RWPE1 (cell line): ENCODE measurements around the gene PAM16.

Experiments used
- CTCF ChIA-PET: fragments of 350-600 bp; sonication (Branson Sonifier 250); formaldehyde crosslinking; extraction: SDS; loops from one replicate; lab custom pipeline; 2021; lab: Yijun Ruan, JAX
- POLR2A ChIA-PET: fragments of 400-600 bp; formaldehyde crosslinking; extraction: SDS; loops from one replicate; lab custom pipeline; 2020; ENCODE audit warnings: antibody characterized with exemption; ENCODE audit not compliant: low non-redundant PET; lab: Yijun Ruan, JAX
- DNase-seq: peaks from one replicate; pipeline ENCODE4 v3.0.0; 2012; ENCODE audit warnings: low spot score
- H3K27ac ChIP-seq: fragments of 450-650 bp; 2 replicates; pipeline ENCODE4 v1.5.1; 2017
- TF ChIP-seq, protein P1 (sequence below): fragments of 450-650 bp; conservative IDR thresholded peaks from 2 replicates; pipeline ENCODE4 v1.5.1; 2017; ENCODE audit warnings: low read depth, mild to moderate bottlenecking

The PAM16 gene

DNA sequence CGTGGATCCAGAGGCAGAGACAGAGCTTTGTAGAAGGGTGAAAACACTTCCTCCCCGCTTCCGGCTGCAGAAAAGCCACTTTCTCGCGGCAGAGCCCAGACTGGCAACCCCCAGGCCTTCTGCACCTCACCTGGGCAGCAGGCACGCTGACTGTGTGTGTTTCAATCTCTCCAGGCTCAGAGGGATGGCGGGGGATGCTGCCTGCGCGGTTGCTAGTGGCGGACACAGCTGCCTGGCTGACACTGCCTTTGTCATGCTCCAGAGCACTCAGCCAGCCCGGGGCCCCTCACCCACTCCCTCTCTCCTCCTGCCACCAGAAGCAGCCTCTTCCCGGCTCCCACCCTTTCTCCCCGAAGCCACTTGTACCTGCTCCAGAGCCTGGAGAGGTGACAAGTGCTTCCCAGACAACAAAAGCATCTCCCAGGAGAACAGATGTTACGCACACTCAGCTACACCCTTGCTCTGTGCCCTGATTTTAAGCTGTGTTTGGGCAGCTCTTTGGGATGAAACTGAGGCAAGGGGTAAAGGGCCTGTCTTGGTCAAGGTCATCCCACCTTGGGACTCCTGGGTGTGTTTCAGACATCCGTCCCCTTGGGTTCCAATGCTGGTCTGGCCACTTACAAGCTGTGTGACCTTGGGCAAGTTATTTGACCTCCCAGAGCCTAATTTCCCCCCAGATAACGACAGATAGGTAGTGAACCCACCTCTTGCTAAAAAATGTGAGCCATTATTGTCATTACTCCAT is 44.5 kb downstream of the PAM16 start:
- H3K27ac ChIP-seq: peak overlapping the region; percentile 99
- TF ChIP-seq, protein P1, sequence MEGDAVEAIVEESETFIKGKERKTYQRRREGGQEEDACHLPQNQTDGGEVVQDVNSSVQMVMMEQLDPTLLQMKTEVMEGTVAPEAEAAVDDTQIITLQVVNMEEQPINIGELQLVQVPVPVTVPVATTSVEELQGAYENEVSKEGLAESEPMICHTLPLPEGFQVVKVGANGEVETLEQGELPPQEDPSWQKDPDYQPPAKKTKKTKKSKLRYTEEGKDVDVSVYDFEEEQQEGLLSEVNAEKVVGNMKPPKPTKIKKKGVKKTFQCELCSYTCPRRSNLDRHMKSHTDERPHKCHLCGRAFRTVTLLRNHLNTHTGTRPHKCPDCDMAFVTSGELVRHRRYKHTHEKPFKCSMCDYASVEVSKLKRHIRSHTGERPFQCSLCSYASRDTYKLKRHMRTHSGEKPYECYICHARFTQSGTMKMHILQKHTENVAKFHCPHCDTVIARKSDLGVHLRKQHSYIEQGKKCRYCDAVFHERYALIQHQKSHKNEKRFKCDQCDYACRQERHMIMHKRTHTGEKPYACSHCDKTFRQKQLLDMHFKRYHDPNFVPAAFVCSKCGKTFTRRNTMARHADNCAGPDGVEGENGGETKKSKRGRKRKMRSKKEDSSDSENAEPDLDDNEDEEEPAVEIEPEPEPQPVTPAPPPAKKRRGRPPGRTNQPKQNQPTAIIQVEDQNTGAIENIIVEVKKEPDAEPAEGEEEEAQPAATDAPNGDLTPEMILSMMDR: no peak
- ChIA-PET POLR2A (no interaction called here), CTCF (interaction anchor here (0.6 to 1.2 kb wide), 4 partner anchors 14 to 23 kb away, joined by 3 to 4 read pairs (median 3); no protein-coding TSS in a partner anchor)
- DNase-seq: no peak

DNA sequence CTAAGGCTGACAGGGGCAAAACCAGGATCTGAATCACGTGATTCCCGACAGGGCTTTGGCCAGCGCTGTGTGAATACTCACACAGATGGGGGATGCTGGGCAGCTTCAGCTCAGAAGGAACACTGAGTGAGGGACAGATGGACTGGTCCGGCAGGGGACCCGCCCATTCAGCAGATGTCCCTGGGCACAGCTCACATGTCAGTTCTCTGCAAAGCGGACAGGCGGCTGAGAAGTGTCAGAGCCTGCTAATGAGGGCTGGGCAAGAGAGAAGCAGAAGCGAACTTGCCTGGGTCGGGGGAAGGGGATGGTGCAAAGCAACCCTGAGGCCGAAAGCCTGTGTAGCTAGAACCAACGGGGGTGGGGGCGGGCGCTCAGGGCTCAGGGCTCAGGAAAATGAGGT is 47.1 kb downstream of the PAM16 start:
- TF ChIP-seq, protein P1: no peak
- POLR2A ChIA-PET: interaction anchor here (0.6 kb wide), 1 partner anchor 28 kb away, joined by 3 read pairs; no protein-coding TSS in a partner anchor
- CTCF ChIA-PET: no interaction called here
- H3K27ac ChIP-seq: peak overlapping the region; percentile 99
- no peak for DNase-seq

DNA sequence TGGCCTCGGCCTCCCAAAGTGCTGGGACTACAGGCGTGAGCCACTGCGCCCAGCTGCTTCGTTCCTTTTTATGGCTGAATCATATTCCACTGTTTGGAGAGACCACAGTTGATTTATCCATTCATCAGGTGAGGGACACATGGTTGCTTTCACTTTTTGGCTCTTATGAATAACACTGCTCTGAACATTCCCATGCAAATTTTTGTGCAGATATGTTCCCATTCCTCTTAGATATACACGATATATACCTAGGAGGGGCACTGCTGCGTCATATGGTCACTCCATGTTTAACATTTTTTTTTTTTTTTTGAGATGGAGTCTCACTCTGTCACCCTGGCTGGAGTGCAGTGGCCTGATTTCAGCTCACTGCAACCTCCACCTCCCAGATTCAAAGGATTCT is 49.2 kb downstream of the PAM16 start:
- ChIA-PET CTCF (interaction anchor here (0.6 kb wide), 1 partner anchor 245 kb away, joined by 3 read pairs; no protein-coding TSS in a partner anchor), POLR2A (no interaction called here)
- DNase-seq: no peak
- TF ChIP-seq, protein P1: no peak
- peak overlapping the region; percentile 99 for H3K27ac ChIP-seq

DNA sequence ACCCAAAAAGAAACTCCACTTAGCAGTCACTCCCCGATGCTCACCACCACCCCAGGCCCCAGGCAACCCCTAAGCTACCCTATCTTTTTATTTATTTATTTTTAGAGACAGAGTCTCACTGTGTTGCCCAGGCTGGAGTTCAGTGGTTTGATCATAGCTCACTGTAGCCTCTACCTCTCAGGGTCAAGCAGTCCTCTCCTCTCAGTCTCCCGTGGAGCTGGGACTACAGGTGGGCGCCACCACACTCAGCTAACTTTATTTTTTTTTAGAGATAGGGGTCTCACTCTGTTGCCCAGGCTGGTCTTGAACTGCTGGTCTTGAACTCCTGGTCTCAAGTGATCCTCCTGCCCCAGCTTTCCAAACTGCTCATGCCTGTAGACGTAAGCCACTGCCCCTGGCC is 49.9 kb downstream of the PAM16 start:
- peak overlapping the region; percentile 99 for H3K27ac ChIP-seq
- ChIA-PET CTCF (no interaction called here), POLR2A (no interaction called here)
- no peak for DNase-seq
- TF ChIP-seq, protein P1: no peak

DNA sequence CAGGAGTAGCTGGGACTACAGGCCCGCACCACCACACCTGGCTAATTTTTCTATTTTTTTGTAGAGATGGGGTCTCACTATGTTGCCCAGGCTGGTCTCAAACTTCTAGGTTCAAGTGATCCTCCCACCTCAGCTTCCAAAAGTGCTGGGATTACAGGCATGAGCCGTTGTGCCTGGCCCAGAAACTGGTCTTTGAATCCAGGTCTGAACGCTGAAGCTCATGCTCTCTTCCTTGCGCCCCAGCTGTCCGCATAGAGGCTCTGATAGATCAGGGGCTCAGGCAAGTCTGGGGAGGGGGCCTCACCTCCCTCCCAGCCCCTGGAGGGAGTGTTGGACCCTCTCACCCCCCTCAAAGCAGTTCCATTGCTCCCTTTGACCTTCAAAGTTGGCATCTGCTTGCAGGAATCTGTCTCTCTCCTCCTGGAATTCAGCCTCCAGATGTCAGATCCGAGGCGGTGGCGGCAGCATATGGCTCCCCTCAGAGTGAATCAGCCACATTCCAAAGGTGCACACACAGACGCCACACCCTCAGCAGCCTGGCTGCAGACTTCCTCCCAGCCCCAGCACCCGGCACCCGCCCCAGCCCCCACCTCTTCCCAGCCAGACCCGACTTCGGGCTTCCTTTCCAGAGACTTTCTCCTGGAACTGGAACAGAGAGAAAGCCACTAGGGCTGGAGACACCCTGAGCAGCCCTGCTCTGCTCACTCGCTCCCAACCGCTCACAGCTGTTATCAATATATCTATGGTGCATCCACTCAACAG is 52.2 kb downstream of the PAM16 start:
- TF ChIP-seq, protein P1: no peak
- H3K27ac ChIP-seq: peak overlapping the region; percentile 99
- DNase-seq: peak; percentile 96
- POLR2A ChIA-PET: interaction anchor here (1.1 kb wide), 1 partner anchor 94 kb away, joined by 3 read pairs; no protein-coding TSS in a partner anchor
- CTCF ChIA-PET: interaction anchor here (0.9 to 1.5 kb wide), 2 partner anchors 11 to 104 kb away, joined by 3 read pairs; no protein-coding TSS in a partner anchor

DNA sequence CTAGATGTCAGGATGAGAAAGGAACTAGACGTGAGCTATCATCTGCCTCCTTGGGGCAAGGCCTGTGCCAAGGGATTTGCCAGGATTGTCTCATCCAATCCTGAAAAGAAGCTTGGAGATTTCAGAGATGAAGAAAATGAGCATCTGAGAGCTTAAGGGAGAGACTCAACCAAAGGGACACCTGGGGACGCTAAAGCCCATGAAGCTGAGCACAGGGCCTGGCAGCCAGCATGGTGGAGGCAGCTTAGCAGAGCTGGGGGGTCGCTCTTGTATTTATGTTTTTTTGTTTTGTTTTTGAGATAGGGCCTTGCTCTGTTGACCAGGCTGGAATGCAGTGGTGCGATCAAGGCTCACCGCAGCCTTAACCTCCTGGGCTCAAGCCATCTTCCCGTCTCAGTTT is 53.6 kb downstream of the PAM16 start:
- TF ChIP-seq, protein P1: no peak
- H3K27ac ChIP-seq: peak overlapping the region; percentile 99
- CTCF ChIA-PET: interaction anchor here (0.9 kb wide), 1 partner anchor 105 kb away, joined by 3 read pairs; no protein-coding TSS in a partner anchor

More for the DNA sequence above, 53.6 kb downstream of the PAM16 start:
- POLR2A ChIA-PET: no interaction called here
- no peak for DNase-seq
